ENCODE measurements around the gene SRM. TPM values are rescaled to one million over a fixed set of nuclear protein-coding genes. Genes with fewer than 3 reads are reported as not detected.
"Not testable (repeated sequence)": the region's sequence is repeated elsewhere in the genome, so short reads cannot be mapped to it uniquely, and the experiment has no call there.

SRM gene
- polyA plus RNA-seq, 1 donor from 2014 or later, result 22.9 TPM

DNA sequence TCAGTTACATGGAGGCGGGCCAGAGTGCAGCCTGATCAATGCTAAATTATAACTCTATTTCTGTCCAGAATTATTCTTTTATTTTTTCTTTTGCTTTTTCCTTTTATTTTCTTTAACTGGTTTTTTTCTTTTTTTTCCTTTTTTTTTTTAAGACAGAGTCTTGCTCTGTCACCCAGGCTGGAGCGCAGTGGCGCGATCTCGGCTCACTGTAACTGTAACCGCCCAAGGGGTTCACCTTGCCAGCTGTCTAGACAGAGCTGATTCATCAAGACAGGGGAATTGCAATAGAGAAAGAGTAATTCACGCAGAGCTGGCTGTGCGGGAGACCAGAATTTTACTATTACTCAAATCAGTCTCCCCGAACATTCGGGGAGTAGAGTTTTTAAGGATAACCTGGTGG, 8.7 kb downstream of the SRM start:
- not testable (repeated sequence) for H3K27me3 ChIP-seq (ENCODE audit: insufficient read depth, low read depth, low read length); H3K36me3 ChIP-seq (ENCODE audit: insufficient read depth, low read length); H3K27ac ChIP-seq (ENCODE audit: low read length); H3K4me3 ChIP-seq (ENCODE audit: low read length); H3K4me2 ChIP-seq (ENCODE audit: low read length); H3K9me2 ChIP-seq (ENCODE audit: insufficient read depth, low read length); H3K79me2 ChIP-seq (replicated peaks; ENCODE audit: insufficient read depth, low read length); H4K20me1 ChIP-seq (ENCODE audit: insufficient read depth); H2AFZ ChIP-seq (ENCODE audit: low read depth, low read length); H3K9ac ChIP-seq (ENCODE audit: low read length); H3F3A ChIP-seq (ENCODE audit: insufficient read depth, low read length, poor library complexity, severe bottlenecking); H3K9me3 ChIP-seq (ENCODE audit: low read length)

DNA sequence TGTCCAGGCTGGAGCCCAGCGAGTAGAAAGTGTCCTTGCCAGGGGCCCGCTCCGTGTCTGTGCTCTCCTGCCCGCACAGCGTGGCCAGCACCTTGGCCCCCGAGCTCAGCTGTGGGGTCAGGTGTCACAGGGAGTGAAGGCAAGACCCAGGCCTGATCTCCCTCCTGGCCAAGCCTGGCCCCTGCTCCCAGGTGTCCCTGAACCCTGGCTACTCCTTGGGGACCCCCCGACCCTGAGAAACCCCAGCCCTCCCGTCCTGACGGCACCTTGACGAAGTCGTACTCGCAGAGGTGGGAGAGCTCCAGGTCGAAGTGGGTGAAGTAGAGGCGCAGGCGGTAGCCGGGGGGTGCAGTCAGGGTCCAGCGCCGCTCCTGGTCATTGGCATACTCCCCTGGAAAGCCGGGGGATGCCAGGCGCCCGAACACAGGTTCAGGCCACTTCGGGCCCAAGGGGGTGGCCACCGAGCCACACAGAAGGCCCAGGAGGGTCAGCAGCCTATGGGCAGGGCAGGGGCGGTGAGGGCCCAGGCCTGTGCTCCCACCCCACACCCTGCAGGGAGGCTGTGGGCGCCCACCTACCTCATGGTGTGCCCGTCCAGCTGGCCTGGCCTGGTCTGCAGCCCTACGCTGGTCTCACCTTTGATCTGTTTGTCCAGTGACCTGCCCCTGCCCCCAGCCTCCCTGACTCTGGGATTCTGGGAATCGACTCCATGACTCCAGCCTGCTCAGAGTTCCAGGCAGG, 13.0 kb downstream of the SRM start, which contains the start of gene MASP2:
Gene MASP2 (minus strand): TSS at position 615 of the 741 bp plus-strand sequence. CDS start 32 bp downstream, at position 583.
- no peak for TF ChIP-seq EP300 (conservative IDR thresholded peaks at IDR 0.05; ENCODE audit: poor library complexity, severe bottlenecking)
- TF ChIP-seq RAD21 (conservative IDR thresholded peaks at IDR 0.05), result no peak
- TF ChIP-seq, protein P1, sequence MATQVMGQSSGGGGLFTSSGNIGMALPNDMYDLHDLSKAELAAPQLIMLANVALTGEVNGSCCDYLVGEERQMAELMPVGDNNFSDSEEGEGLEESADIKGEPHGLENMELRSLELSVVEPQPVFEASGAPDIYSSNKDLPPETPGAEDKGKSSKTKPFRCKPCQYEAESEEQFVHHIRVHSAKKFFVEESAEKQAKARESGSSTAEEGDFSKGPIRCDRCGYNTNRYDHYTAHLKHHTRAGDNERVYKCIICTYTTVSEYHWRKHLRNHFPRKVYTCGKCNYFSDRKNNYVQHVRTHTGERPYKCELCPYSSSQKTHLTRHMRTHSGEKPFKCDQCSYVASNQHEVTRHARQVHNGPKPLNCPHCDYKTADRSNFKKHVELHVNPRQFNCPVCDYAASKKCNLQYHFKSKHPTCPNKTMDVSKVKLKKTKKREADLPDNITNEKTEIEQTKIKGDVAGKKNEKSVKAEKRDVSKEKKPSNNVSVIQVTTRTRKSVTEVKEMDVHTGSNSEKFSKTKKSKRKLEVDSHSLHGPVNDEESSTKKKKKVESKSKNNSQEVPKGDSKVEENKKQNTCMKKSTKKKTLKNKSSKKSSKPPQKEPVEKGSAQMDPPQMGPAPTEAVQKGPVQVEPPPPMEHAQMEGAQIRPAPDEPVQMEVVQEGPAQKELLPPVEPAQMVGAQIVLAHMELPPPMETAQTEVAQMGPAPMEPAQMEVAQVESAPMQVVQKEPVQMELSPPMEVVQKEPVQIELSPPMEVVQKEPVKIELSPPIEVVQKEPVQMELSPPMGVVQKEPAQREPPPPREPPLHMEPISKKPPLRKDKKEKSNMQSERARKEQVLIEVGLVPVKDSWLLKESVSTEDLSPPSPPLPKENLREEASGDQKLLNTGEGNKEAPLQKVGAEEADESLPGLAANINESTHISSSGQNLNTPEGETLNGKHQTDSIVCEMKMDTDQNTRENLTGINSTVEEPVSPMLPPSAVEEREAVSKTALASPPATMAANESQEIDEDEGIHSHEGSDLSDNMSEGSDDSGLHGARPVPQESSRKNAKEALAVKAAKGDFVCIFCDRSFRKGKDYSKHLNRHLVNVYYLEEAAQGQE (IDR thresholded peaks at IDR 0.05; ENCODE audit: borderline replicate concordance), result no peak
- TF ChIP-seq, protein P2, sequence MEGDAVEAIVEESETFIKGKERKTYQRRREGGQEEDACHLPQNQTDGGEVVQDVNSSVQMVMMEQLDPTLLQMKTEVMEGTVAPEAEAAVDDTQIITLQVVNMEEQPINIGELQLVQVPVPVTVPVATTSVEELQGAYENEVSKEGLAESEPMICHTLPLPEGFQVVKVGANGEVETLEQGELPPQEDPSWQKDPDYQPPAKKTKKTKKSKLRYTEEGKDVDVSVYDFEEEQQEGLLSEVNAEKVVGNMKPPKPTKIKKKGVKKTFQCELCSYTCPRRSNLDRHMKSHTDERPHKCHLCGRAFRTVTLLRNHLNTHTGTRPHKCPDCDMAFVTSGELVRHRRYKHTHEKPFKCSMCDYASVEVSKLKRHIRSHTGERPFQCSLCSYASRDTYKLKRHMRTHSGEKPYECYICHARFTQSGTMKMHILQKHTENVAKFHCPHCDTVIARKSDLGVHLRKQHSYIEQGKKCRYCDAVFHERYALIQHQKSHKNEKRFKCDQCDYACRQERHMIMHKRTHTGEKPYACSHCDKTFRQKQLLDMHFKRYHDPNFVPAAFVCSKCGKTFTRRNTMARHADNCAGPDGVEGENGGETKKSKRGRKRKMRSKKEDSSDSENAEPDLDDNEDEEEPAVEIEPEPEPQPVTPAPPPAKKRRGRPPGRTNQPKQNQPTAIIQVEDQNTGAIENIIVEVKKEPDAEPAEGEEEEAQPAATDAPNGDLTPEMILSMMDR (IDR thresholded peaks at IDR 0.05; ENCODE audit: poor library complexity, severe bottlenecking), result no peak
- TF ChIP-seq SMC3 (conservative IDR thresholded peaks at IDR 0.05; ENCODE audit: poor library complexity), result no peak
- no peak for TF ChIP-seq TAF1 (IDR thresholded peaks at IDR 0.05; ENCODE audit: low read depth)
- no peak for TF ChIP-seq POLR2AphosphoS5 (IDR thresholded peaks at IDR 0.05)
- no peak for TF ChIP-seq MXI1 (conservative IDR thresholded peaks at IDR 0.05; ENCODE audit: poor library complexity, severe bottlenecking)
- no peak for TF ChIP-seq EZH2 (IDR thresholded peaks at IDR 0.05; ENCODE audit: borderline replicate concordance, insufficient read depth, low read length, poor library complexity, severe bottlenecking)
- H3K27ac ChIP-seq (ENCODE audit: low read length), result no peak within 1 kb of the TSS

More for the DNA sequence above, 13.0 kb downstream of the SRM start, which contains the start of gene MASP2:
- H2AFZ ChIP-seq (ENCODE audit: low read depth, low read length), result no peak within 1 kb of the TSS
- H3K4me3 ChIP-seq (ENCODE audit: low read length), result no peak within 1 kb of the TSS
- no peaks in the 10 kb centered on the region for H3F3A ChIP-seq (ENCODE audit: insufficient read depth, low read length, poor library complexity, severe bottlenecking)
- H3K9me3 ChIP-seq (ENCODE audit: low read length), result no peaks in the 10 kb centered on the region
- H3K27me3 ChIP-seq (ENCODE audit: insufficient read depth, low read depth, low read length), result no peaks in the 10 kb centered on the region
- no peaks in the 10 kb centered on the region for H3K9me2 ChIP-seq (ENCODE audit: insufficient read depth, low read length)
- H3K9ac ChIP-seq (ENCODE audit: low read length), result no peak within 1 kb of the TSS
- H4K20me1 ChIP-seq (ENCODE audit: insufficient read depth), result no peaks in the 10 kb centered on the region
- no peaks in the 10 kb centered on the region for H3K79me2 ChIP-seq (replicated peaks; ENCODE audit: insufficient read depth, low read length)
- no peaks in the 10 kb centered on the region for H3K36me3 ChIP-seq (ENCODE audit: insufficient read depth, low read length)
- H3K4me2 ChIP-seq (ENCODE audit: low read length), result no peak within 1 kb of the TSS

Measured in neural cell (in vitro differentiated cells).